Fibroblast of gingiva (primary cell): Measurements from ENCODE around the gene ANGEL2.
"Not testable (repeated sequence)": the region's sequence is repeated elsewhere in the genome, so short reads cannot be mapped to it uniquely, and the experiment has no call there.

Source experiments
- DNase-seq: peaks from one replicate; pipeline ENCODE4 v3.0.0-alpha.2; 2011; ENCODE audit warnings: low read depth

ANGEL2 gene

DNA sequence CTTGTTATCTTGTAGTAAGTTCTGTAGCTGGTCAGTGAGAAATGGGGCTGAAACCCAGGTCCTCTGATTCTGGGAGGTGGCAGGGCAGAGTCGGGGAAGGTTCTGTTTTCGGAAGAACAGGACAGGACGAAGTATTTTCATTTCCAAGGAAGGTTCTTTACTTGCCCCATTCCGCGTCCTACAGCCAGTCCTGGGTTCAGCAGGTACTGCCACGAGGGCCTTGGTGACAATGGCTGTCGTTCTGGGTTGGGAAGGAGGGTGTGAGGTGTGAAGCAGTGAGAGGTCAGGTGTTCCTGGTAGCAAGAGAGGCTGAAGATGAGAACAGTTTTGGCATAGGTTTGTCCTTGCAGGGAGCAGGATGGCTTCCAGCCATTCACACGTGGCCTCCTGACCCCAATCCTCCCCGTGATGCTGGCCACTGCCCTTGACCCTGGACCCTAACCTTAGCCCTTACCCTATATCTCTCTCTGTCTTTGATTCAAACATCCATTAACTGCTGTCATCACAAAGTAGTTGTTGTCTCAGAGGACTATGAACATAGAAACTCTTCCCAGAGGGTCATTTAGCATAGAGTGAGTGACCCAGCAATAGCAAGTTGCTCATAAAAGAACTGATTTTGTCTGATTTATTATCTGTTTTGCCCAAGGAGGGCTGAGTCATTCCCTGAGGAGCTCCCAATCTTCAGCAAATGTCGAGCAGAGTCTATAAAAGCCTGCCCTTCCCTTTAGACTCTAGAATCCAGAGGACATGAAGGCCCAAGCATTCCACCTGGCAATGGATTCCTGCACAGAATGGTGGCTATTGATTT lies 40.4 kb downstream of the ANGEL2 start:
- no peak for DNase-seq

DNA sequence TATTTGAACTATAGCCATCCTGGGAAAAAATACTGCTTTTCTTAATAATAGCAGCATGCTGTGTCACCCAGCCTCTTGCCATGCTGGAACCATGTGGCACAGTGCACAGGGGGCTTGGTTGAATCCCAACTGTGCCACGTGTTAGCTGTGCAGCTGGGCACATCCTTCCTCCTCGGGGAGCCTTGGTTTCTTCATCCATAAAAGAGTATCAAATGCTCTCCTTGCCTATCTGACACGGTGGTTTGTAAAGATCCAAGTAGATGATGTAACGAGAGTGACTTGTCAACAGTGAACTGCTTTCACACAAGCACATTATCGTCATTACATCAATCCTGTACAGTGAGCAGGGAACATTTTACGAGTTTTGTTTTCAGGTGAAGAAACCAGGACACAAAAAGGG lies 41.0 kb downstream of the ANGEL2 start:
- no peak for DNase-seq

DNA sequence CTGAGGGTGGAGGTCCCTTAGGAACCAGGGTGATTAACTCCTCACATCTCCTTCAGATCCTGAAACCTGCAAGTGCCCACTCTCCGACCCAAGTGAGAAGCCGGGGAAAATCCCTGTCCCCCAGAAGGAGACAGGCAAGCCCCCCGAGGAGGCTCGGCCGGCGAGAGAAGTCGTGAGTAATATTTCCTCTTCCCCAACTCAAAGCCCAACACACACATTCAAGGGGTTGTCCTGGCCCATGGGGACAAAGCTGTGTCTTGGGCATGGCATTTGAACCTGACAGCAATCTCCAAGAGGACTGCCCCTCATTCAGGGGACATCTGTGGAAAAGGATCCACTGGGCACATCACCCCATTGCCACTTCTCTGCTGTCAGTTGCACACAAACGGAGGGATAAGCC lies 41.8 kb downstream of the ANGEL2 start:
- no peak for DNase-seq

DNA sequence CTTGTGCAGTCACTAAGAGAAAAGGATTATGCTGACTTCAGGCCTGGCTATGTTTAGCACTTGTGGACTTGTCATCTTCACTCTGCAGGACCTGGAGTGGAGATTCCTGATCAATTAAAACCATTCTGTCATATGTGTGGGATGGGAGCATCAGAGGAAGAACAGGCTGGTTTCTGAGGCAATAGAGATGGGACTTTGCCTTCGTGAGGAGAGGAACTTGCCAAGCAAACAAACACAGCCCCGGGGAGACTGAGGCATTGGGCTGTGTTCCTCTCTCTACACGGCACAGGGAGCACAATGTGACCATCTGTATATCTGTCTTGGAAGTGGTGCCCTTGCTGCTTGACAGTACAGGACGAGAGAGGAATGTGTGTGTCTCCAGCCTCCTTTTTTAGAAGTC lies 42.2 kb downstream of the ANGEL2 start:
- no peak for DNase-seq

DNA sequence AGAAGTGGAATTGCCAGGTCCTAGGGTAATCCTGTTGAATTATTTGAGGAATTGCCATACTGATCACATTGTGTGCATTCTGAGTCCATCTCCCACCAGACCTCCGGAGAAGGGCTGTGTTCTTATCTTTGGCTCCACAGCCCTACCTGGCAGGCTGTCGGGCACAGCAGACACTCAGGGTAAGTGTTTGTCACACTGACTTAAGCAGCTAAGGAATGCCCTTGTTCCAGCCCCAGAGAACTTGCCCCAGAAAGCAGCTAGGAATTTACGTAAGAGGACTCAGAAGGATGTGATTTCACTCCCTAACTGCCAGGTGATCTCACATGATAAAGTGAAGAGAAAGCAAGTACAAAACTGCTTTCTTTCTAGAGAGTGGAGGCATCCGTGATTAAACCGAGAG lies 44.4 kb downstream of the ANGEL2 start:
- no peak for DNase-seq

GRCh38 chr1:212970085-212970484 lies 45.6 kb downstream of the ANGEL2 start:
- DNase-seq = no peak

- DNase-seq = no peak
Observed at GRCh38 chr1:212968368-212968863, 47.3 kb downstream of the ANGEL2 start.

- DNase-seq = peak; percentile 51
Observed at GRCh38 chr1:212967801-212968200, 47.9 kb downstream of the ANGEL2 start.

DNA sequence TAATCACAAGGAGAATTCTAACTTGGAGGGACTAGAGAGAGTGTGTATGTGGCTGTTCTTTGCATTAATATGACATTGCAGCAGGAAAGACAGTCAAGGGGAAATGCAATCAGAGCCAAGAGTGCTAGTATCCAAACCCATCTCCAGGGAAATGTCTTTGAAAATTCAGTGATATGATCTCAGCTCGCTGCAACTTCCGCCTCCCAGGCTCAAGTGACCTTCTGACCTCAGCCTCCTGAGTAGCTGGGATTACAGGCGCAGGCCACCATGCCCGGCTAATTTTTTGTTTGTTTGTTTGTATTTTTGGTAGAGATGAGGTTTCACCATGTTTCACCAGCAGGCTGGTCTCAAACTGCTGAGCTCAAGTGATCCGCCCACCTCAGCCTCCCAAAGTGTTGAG lies 49.1 kb downstream of the ANGEL2 start:
- DNase-seq = no peak

DNA sequence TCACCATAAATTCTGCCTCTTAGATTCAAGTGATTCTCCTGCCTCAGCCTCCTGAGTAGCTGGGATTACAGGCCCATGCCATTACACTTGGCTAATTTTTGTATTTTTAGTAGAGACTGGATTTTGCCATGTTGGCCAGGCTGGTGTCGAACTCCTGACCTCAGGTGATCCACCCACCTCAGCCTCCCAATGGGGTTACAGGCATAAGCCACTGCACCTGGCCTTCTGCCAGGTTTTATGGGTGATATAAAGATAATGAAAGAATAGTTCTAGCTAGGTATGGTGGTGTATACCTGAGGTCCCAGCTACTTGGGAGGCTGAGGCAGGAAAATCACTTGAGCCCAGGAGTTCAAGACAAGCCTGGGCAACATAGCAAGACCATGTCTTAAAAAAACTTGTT lies 50.7 kb downstream of the ANGEL2 start:
- not testable (repeated sequence) for DNase-seq

DNA sequence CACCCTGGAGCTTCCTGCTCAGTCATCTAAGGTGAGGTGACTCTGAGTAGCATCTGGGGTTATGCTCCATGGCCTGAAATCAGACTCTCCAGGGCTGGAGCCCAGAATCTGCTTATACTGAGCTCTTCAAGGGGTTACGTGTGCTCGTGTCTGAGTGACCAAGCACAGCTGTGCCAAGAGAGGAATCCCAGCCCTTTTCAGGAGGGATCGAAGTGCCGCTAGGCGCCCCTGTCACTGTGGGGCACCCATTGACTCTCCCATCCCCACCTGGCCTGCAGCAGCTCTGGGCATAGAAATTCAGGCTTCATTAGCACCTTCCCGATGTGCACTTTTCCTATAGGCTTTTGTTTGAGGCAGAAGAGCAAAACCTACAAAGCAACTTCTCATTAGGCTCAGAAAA lies 51.6 kb downstream of the ANGEL2 start:
- no peak for DNase-seq

GRCh38 chr1:212962509-212962908 lies 53.2 kb downstream of the ANGEL2 start:
- no peak for DNase-seq

DNA sequence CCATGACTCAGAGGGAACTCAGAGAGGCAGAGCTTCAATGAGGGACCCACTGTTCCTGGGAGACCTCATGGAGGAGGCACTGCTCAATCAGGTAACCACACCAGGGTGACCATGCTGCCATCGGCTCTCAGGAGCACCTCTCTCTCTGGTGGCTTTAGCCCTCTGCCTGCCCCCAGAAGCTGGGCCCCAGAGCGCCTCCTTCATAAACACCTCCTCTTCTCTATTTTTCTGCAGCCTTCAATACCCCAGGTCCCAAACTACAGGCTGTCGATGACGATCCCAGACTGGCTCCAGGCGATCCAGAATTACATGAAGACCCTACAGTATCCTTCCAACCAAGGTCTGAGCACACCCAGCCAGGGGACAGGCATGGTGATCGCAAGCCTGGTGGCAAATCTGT lies 54.7 kb downstream of the ANGEL2 start:
- DNase-seq = no peak

DNA sequence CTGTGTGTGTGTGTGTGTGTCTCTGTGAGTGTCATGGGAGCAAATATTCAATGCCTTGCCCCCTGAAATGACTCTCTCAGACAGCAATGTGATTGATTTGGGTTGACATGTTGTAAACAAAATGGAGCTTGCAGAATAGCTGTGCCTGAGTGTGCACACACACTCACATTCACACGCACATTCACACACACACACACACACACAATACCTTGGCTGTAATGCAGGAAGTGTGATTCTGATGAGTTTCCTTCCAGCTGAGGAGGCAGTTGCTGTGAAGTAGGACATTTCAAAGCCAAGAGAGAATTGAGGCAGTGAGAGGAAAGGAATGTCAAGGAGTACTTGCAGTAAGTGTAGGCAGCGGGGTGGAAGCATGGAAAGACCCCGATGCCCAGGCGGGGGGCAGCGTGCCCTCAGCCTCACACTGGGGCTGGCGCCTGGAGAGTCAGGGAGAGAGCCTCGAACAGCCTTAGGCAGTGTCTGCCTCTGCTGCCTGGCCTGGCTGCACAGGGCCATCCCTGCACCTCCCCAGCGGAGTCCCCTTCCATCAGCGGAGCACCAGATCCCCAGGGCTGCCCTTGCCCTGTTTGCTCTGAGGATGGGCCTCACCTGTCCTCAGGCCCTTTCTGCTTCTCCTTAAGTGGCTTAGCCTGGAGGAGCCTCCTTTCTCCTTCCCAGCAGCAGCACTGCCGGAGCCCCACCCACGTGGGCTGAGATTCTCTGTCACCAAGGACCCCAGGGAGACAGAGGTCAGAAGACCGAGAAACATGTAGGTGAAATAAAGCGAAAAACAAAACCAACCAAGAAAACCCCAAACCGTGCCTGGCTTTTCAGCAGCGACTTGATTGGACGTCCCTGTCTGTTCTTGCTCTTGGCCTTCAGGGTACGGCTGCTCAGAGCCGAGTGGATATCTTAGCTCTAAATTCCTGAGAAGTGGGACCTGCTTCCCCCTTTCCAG lies 56.1 kb downstream of the ANGEL2 start:
- no peak for DNase-seq

DNA sequence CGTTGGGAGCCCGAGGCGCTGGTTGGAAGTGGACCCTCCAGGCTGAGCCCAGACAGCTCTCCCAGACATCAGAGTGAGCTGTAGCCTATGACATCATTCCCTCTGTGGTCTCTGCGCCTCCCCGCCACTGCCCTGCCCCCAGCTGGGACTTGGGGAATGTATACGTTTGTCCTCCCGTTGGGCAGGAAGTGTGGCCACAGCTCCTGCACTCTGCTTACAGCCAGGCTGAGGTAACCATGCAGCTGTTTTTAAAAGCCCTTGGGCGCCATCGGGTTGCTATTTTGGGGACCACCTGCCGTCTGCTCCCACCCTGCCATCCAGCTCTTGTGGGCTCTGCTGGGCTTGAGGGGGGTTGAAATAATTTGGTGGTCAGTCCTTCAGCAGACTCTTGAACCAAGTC lies 57.5 kb downstream of the ANGEL2 start:
- DNase-seq = no peak

DNA sequence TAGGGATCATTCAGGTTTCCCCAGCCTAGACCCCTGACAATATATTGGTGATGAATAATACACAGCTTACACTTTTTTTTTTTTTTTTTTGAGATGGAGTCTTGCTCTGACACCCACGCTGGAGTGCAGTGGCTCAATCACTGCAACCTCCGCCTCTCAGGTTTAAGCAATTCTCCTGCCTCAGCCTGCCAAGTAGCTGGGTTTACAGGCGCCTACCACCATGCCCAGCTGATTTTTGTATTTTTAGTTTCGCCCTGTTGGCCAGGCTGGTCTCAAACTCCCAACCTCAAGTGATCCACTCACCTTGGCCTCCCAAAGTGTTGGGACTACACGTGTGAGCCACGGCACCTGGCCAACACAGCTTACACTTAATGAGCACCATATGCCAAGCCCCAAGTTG lies 58.1 kb downstream of the ANGEL2 start:
- no peak for DNase-seq

- no peak for DNase-seq
Observed at GRCh38 chr1:212955961-212956620, 59.6 kb downstream of the ANGEL2 start.

DNA sequence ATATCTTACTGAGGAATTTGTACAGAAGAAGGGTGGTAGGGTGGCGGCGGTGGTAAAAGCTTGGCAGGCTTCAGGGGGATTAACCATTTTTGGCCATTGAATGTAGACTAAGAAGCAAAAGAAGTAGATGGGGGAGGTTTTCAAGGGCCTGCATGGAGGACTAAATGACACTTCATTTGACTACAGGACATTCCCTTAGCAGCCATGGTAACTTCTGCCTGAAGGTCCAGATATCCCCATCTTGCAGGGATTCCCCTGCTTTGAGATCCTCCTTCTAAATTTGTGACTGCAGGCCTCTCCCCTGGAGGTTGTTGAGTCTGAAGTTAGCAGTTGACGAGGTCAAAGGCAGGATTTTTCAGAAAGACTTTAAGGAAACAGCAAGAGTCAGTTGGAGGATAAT lies 60.6 kb downstream of the ANGEL2 start:
- no peak for DNase-seq

DNA sequence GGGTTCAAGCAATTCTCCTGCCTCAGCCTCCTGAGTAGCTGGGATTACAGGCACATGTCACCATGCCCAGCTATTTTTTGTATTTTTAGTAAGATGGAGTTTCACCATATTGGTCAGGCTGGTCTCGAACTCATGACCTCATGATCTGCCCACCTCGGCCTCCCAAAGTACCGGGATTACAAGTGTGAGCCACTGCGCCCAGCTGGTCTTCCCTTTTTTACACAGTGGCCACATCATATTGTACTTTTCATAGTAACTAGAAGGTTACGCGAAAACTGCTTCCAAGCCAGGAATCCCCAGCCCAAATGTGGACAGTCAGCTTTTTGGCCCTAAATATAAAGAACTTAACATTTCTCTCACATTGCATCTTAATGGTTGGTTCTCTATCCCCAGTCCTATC lies 61.2 kb downstream of the ANGEL2 start:
- no peak for DNase-seq

- no peak for DNase-seq
Observed at GRCh38 chr1:212953321-212953720, 62.3 kb downstream of the ANGEL2 start.

DNA sequence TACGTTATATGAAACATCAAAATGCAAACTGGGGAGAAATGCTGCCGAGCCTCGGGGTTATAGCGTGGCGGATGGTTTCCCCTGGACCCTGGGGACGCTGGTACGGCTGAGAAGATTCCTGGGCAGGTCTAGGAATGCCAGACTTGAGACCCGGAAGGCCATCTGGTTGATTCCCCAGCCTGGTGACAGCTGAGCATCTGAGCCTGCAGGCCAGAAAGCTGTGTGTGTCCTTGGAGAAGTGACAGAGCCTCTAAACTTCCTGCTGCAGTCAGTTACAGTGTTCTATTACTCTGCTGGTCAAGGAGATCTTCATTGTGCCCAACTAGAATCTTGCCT lies 63.1 kb downstream of the ANGEL2 start:
- no peak for DNase-seq

GRCh38 chr1:212951947-212952640 lies 63.6 kb downstream of the ANGEL2 start:
- no peak for DNase-seq
